Activated CD4-positive, alpha-beta T cell treated with anti-CD3 and anti-CD28 coated beads, Interleukin-2, amount 50 U/mL, for 48 hours (primary cell): Measurements from ENCODE around the gene NDUFV1.
"Not testable (repeated sequence)": the region's sequence is repeated elsewhere in the genome, so short reads cannot be mapped to it uniquely, and the experiment has no call there.

Source experiments
- DNase-seq, 2 experiments: peaks; one replicate each; pipeline ENCODE4 v3.0.0-alpha.2; 2020

NDUFV1 gene

GRCh38 chr11:67612751-67613150 is 6.0 kb downstream of the NDUFV1 start:
- DNase-seq, result no peak

DNA sequence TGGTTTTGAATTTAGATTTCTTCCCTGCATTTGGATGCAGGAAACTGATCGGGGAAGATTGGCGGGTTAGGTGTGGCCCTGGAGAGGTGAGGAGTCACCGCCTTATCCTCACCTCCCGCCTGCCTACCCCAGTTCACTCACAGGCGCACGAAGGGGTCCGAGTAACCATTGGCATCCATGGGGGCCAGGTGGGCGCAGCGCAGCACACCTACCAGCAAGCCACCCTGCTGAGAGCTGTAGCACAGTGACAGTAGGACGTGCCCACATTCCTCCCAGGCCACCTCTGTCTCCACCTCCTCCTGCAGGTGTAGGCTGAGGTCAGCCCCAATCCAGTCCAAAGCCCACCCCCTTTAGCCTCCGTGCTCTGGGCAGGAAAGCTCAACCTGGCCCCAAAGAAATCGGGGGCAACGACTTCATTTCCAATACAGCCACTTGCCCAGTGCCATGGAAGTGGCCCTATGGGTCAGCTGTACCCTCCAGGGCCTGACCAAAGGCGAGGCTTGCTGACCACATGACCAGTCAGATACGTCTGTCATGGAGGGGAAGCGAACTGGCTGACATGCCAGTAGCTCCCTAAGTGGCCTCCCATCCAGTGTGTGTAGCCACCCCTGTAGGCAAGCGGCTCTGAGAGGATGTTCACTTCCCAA is 6.7 kb downstream of the NDUFV1 start:
- no peak for DNase-seq

DNA sequence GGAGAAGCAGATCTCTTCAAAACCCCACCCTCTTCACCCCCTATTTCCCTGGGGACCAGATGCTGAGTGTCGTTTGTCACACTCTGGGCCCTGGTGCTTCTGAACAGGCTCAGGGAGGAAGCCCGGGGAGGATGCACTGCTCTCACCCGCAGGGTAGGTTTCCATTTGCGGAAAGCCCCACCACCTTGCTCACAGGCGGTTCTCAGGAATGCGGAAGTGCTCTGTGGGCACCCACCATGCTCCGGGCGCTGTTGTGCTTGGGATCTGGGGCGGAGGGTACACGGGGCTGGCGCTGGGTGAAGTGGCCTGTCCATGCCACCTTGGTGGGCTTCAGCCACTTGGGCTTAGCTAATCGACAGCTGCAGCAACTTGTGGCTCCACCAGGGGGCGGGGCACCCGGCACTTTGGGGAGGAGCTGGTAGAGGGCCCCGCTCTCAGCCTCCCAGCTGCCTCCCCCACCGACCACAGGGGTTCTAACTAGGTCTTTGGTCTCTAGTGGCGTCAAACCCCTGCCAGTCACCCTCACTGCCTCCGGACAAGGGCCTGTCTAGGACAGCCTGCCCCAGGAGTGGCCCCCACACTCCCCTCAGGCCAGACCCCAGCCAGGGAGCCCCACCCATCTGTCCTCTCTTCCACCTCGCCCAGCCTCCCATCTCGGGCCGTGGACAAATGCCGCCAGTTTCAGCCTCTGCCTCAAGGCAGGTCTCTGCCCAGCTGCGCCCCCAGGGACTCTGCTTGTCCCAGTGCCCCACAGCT is 7.4 kb downstream of the NDUFV1 start:
- DNase-seq, result peak; percentile 78 to 84

DNA sequence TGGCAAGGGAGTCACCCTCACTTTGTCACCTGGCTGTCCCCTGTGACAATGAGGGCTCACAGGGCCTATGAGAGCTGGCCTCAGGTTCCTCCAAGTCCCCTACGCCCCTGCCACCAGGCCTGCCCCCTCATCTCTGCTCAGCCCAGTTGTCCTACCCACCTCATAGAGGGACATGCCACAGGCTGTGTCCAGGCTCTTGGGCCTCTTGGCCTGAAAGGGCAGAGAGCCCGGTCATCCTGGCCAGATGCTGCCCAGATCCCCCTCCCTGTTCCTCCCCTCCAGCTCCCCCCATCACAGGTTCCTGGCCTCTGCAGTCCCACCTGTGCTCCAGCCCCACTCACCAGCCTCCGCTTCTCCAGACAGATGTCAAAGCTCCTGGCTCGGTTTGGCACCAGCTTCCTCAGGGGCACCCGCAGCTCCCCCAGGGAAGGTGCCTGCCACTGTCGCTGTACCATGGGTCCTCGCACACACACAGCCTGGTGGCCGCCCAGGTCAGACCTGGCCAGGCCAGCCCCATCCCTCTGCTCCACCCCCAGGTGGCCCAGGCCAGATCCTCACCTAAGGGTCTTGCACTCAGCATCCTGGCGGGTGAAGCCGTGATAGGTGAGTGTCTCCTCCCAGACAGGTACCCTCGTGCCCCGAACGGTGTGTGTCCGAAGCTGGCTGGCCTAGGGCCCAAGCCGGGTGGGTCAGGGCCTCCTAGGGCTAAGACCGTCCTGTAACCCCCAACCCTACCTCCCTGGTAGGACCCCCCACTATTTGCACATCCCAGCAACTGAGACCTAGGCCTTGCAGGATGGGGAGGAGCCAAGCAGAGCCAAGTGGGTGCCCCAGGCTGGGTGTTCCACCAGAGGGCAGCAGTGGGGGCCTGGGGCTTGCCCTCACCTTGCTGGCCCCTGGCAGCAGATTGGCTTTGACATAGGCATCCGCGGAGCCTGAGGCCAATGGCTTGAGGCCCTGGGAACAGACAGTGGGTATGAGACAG is 8.3 kb downstream of the NDUFV1 start:
- DNase-seq, result peak; percentile 81 to 82

DNA sequence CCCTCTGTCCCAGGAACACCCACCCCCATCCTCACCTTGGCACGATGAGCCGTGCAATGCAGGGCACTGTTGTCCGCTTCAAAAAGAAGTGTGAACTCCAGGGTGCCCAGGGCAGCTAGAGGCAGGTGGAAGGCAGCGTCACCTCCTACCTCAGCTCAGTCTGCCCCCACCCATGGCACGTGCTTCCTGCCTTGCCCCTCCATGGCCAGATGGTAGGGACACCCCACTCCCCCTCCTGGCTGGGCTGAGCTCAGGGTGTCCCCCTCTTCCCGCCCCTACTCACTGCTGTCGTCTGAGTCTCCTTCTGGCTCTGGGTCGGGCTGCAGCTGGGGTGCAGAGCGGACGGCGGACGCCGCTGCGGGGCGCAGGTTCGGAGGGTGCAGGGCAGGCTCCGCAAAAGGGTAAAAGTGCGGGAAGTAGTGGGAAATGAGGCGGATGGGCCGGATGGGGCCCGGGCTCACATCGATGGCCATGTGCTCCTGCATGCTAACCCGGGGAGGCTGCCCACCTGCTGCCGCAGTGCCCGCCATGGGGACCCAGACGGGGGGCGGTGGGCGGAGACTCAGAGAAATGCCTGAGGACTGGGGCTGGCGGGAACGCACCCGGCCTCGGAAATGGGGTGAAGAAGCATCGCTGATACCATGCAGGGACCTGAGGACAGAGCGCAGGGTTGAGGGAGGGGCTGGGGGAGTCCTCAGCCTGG is 9.1 kb downstream of the NDUFV1 start:
- DNase-seq, result no peak

DNA sequence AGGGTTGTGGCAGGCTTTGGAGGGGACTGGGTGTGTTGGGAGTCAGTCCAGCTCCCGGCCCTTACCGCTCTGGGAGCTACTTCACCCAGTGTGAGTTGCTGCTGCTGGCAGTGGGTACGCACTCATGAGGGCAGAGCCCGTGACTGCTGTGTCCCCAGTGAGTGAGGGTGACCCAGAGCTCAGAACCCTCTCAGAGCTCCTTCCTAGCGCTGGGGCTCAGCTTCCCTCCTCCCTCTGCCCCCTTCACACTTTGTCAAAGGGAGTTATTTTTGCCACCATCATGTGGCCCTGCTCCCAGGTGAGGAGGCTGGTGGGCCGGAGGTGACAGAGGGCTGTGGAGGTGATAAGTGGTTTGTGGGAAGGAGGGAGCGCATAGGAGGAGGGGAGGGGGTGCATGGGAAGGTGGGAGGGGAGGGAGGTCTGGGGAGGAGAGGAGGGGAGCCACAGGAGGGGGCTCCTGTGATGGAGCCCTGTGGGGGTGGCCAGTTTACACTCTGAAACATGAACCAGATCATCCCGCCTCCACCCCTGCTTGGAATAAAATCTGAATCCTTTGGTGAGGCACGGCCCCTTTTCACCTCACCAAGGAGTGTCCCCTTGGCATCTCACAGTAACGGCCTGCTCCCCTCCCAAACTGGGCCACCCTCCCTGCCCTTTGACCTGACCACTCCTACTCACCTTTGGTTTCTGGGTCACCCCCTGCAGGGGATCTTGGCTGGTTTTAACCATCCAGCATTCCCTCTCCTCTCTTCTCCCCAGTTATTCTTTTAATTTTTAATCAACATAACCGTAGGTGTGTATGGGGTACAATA is 9.9 kb downstream of the NDUFV1 start:
- no peak for DNase-seq

GRCh38 chr11:67617243-67617953 is 10.7 kb downstream of the NDUFV1 start:
- no peak for DNase-seq

DNA sequence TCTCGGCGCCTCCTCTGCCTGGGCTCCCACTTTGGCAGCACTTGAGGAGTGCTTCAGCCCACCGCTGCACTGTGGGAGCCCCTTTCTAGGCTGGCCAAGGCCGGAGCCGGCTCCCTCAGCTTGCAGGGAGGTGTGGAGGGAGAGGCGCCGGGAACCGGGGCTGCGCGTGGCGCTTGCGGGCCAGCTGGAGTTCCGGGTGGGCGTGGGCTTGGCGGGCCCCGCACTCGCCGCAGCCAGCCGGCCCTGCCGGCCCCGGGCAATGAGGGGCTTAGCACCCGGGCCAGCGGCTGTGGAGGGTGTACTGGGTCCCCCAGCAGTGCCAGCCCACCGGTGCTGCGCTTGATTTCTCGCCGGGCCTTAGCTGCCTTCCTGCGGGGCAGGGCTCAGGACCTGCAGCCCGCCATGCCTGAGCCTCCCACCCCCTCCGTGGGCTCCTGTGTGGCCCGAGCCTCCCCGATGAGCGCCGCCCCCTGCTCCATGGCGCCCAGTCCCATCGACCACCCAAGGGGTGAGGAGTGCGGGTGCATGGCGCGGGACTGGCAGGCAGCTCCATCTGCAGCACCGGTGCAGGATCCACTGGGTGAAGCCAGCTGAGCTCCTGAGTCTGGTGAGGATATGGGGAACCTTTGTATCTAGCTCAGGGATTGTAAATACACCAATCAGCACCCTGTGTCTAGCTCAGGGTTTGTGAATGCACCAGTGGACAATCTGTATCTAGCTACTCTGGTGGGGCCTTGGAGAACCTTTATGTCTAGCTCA is 12.3 kb downstream of the NDUFV1 start:
- DNase-seq, result not testable (repeated sequence)

DNA sequence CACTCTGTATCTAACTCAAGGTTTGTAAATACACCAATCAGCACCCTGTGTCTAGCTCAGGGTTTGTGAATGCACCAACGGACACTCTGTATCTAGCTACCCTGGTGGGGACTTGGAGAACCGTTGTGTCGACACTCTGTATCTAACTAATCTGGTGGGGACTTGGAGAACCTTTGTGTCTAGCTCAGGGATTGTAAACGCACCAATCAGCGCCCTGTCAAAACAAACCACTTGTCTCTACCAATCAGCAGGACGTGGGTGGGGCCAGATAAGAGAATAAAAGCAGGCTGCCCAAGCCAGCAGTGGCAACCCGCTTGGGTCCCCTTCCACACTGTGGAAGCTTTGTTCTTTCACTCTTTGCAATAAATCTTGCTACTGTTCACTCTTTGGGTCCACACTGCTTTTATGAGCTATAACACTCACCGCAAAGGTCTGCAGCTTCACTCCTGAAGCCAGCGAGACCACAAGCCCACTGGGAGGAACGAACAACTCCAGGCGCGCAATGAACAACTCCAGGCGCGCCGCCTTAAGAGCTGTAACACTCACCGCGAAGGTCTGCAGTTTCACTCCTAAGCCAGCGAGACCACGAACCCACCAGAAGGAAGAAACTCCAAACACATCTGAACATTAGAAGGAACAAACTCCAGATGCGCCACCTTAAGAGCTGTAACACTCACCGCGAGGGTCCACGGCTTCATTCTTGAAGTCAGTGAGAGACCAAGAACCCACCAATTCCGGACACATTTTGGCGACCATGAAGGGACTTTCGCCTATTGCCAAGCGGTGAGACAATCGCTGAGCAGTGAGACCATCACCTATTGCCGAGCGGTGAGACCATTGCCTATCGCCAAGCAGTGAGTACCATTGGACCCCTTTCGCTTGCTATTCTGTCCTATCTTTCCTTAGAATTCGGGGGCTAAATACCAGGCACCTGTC is 13.2 kb downstream of the NDUFV1 start:
- not testable (repeated sequence) for DNase-seq

- not testable (repeated sequence) for DNase-seq
Observed at GRCh38 chr11:67620621-67621020, 13.9 kb downstream of the NDUFV1 start.

DNA sequence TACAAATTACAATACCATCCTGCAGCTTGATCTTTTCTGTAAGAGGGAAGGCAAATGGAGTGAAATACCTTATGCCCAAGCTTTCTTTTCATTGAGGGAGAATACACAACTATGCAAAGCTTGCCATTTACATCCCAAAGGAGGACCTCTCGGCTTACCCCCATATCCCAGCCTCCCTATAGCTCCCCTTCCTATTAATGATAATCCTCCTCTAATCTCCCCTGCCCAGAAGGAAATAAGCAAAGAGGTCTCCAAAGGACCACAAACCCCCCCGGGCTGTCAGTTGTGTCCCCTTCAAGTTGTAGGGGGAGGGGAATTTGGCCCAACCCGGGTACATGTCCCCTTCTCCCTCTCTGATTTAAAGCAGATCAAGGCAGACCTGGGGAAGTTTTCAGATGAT is 15.2 kb downstream of the NDUFV1 start:
- not testable (repeated sequence) for DNase-seq

DNA sequence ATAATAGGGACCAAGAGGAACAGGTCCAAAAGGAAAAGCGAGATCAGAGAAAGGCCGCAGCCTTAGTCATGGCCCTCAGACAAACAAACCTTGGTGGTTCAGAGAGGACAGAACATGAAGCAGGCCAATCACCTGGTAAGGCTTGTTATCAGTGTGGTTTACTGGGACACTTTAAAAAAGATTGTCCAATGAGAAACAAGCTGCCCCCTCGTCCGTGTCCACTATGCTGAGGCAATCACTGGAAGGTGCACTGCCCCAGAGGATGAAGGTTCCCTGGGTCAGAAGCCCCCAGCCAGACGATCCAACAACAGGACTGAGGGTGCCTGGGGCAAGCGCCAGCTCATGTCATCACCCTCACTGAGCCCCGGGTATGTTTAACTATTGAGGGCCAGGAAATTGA is 16.2 kb downstream of the NDUFV1 start:
- DNase-seq, result not testable (repeated sequence)

DNA sequence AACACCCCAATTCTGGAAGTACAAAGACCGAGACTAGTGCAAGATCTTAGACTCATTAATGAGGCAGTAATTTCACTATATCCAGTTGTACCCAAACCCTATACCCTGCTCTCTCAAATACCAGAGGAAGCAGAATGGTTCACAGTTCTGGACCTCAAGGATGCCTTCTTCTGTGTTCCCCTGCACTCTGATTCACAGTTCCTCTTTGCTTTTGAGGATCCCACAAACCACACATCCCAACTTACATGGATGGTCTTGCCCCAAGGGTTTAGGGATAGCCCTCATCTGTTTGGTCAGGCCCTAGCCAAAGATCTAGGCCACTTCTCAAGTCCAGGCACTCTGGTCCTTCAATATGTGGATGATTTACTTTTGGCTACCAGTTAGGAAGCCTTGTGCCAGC is 17.1 kb downstream of the NDUFV1 start:
- DNase-seq, result not testable (repeated sequence)

GRCh38 chr11:67626131-67626833 is 19.5 kb downstream of the NDUFV1 start:
- not testable (repeated sequence) for DNase-seq

- no peak for DNase-seq
Observed at GRCh38 chr11:67626970-67627369, 20.2 kb downstream of the NDUFV1 start.

DNA sequence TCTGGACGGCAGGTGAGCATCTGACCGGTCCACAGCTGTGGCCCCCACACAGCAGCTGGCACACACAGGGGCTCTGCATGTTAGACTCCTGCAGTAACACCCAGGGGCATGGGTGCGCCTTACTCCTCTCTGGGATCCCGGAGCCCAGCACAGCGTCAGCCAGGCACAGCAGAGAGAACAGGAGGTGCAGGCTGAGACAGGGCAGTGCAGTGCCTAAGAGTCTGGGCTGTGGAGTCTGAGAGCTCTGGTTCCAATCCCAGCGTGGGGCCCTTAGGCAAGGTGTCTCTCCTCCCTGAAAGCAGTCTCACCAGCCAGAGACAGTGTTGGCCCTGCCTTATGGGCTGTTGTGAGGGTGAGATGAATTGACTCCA is 20.7 kb downstream of the NDUFV1 start:
- DNase-seq, result no peak

GRCh38 chr11:67627812-67628624 is 21.3 kb downstream of the NDUFV1 start:
- DNase-seq, result no peak
